ENCODE results near the gene CD48.
A peak's percentile ranks its signal among the peaks of the same experiment; 100 is the strongest.
"Not testable (repeated sequence)": the region's sequence is repeated elsewhere in the genome, so short reads cannot be mapped to it uniquely, and the experiment has no call there.

Gene CD48

GRCh38 chr1:160738271-160738670, 26.6 kb upstream of the CD48 start:
- peaks cover 10% of the 10 kb centered on the region for H3K4me1 ChIP-seq (ENCODE audit: low read depth, poor library complexity, severe bottlenecking)
- no peak overlapping the region for H3K27ac ChIP-seq

GRCh38 chr1:160734301-160734700, 22.7 kb upstream of the CD48 start:
- Histone ChIP-seq H3K79me2 (ENCODE audit: insufficient read depth, low read depth) (no peaks in the 10 kb centered on the region), H3K4me1 (ENCODE audit: low read depth, poor library complexity, severe bottlenecking) (peaks cover 10% of the 10 kb centered on the region), H3K4me3 (IDR thresholded peaks at IDR 0.05; ENCODE audit: insufficient read depth, low read depth, low read length) (no peak overlapping the region), H3K4me2 (no peak overlapping the region), H4K20me1 (ENCODE audit: insufficient read depth) (no peaks in the 10 kb centered on the region), H3K27me3 (ENCODE audit: insufficient read depth, low read depth) (no peaks in the 10 kb centered on the region; the same call in 1 of the 2 replicates), H3K27ac (no peak overlapping the region), H3K9ac (no peak overlapping the region), H2AFZ (ENCODE audit: low read depth) (no peak overlapping the region), H3K36me3 (ENCODE audit: insufficient read depth) (no peaks in the 10 kb centered on the region)
- TF ChIP-seq CTCF (conservative IDR thresholded peaks at IDR 0.05; ENCODE audit: low read depth, low read length), result no peak

More at GRCh38 chr1:160738271-160738670, 26.6 kb upstream of the CD48 start:
- no peak overlapping the region for H3K4me2 ChIP-seq
- H3K4me3 ChIP-seq (IDR thresholded peaks at IDR 0.05; ENCODE audit: insufficient read depth, low read depth, low read length), result no peak overlapping the region
- no peaks in the 10 kb centered on the region for H3K27me3 ChIP-seq (ENCODE audit: insufficient read depth, low read depth)
- TF ChIP-seq CTCF (conservative IDR thresholded peaks at IDR 0.05; ENCODE audit: low read depth, low read length), result no peak
- H4K20me1 ChIP-seq (ENCODE audit: insufficient read depth), result no peaks in the 10 kb centered on the region
- H3K79me2 ChIP-seq (ENCODE audit: insufficient read depth, low read depth), result no peaks in the 10 kb centered on the region
- H3K9ac ChIP-seq, result no peak overlapping the region
- H3K36me3 ChIP-seq (ENCODE audit: insufficient read depth), result no peaks in the 10 kb centered on the region
- H2AFZ ChIP-seq (ENCODE audit: low read depth), result no peak overlapping the region

GRCh38 chr1:160733898-160734297, 22.3 kb upstream of the CD48 start:
- peak overlapping the region; percentile 4; the same call in 1 of the 2 replicates for H2AFZ ChIP-seq (ENCODE audit: low read depth)
- H3K27me3 ChIP-seq (ENCODE audit: insufficient read depth, low read depth), result no peaks in the 10 kb centered on the region; the same call in 1 of the 2 replicates
- peak overlapping the region; percentile 11 for H3K4me2 ChIP-seq
- H3K36me3 ChIP-seq (ENCODE audit: insufficient read depth), result no peaks in the 10 kb centered on the region
- no peak overlapping the region for H3K4me3 ChIP-seq (IDR thresholded peaks at IDR 0.05; ENCODE audit: insufficient read depth, low read depth, low read length)
- H4K20me1 ChIP-seq (ENCODE audit: insufficient read depth), result no peaks in the 10 kb centered on the region
- H3K79me2 ChIP-seq (ENCODE audit: insufficient read depth, low read depth), result no peaks in the 10 kb centered on the region
- H3K27ac ChIP-seq, result no peak overlapping the region
- no peak overlapping the region for H3K9ac ChIP-seq
- H3K4me1 ChIP-seq (ENCODE audit: low read depth, poor library complexity, severe bottlenecking), result peaks cover 10% of the 10 kb centered on the region
- TF ChIP-seq CTCF (conservative IDR thresholded peaks at IDR 0.05; ENCODE audit: low read depth, low read length), result no peak

- Histone ChIP-seq H2AFZ (ENCODE audit: low read depth) (no peak overlapping the region), H3K36me3 (ENCODE audit: insufficient read depth) (no peaks in the 10 kb centered on the region)
Observed at GRCh38 chr1:160731990-160732389, 20.4 kb upstream of the CD48 start.

GRCh38 chr1:160731564-160731963, 19.9 kb upstream of the CD48 start:
- not testable (repeated sequence) for H3K27ac ChIP-seq; H3K79me2 ChIP-seq (ENCODE audit: insufficient read depth, low read depth); H3K9ac ChIP-seq; H2AFZ ChIP-seq (ENCODE audit: low read depth); H4K20me1 ChIP-seq (ENCODE audit: insufficient read depth); H3K27me3 ChIP-seq (ENCODE audit: insufficient read depth, low read depth); H3K36me3 ChIP-seq (ENCODE audit: insufficient read depth); H3K4me3 ChIP-seq (IDR thresholded peaks at IDR 0.05; ENCODE audit: insufficient read depth, low read depth, low read length); H3K4me2 ChIP-seq
- H3K4me1 ChIP-seq (ENCODE audit: low read depth, poor library complexity, severe bottlenecking), result peaks cover 19% of the 10 kb centered on the region

More at GRCh38 chr1:160731990-160732389, 20.4 kb upstream of the CD48 start:
- H4K20me1 ChIP-seq (ENCODE audit: insufficient read depth), result no peaks in the 10 kb centered on the region
- no peak overlapping the region for H3K4me3 ChIP-seq (IDR thresholded peaks at IDR 0.05; ENCODE audit: insufficient read depth, low read depth, low read length)
- H3K79me2 ChIP-seq (ENCODE audit: insufficient read depth, low read depth), result no peaks in the 10 kb centered on the region
- no peak overlapping the region for H3K4me2 ChIP-seq
- TF ChIP-seq CTCF (conservative IDR thresholded peaks at IDR 0.05; ENCODE audit: low read depth, low read length), result no peak
- H3K27me3 ChIP-seq (ENCODE audit: insufficient read depth, low read depth), result no peaks in the 10 kb centered on the region; the same call in 1 of the 2 replicates
- peaks cover 14% of the 10 kb centered on the region for H3K4me1 ChIP-seq (ENCODE audit: low read depth, poor library complexity, severe bottlenecking)
- no peak overlapping the region for H3K9ac ChIP-seq
- H3K27ac ChIP-seq, result no peak overlapping the region
